IPS-18a (cell line): ENCODE measurements around the gene NOTCH4.

Source experiments
- H3K27ac ChIP-seq: one replicate; pipeline ENCODE4 v1.5.1; 2013; ENCODE audit warnings: low read length
- H3K27me3 ChIP-seq: one replicate; pipeline ENCODE4 v1.6.1; 2013; ENCODE audit warnings: mild to moderate bottlenecking, low read length; ENCODE audit not compliant: control insufficient read depth, insufficient read depth
- H3K36me3 ChIP-seq: one replicate; pipeline ENCODE4 v1.6.1; 2013; ENCODE audit warnings: low read depth, low read length; ENCODE audit not compliant: control insufficient read depth
- H3K4me1 ChIP-seq: one replicate; pipeline ENCODE4 v1.6.1; 2013; ENCODE audit warnings: low read depth, low read length; ENCODE audit not compliant: control insufficient read depth
- H3K4me3 ChIP-seq: one replicate; pipeline ENCODE4 v1.5.1; 2013; ENCODE audit warnings: low read length
- H3K9ac ChIP-seq: one replicate; pipeline ENCODE4 v1.6.1; 2013; ENCODE audit warnings: mild to moderate bottlenecking, low read length, moderate library complexity
- H3K9me3 ChIP-seq: one replicate; pipeline ENCODE4 v1.6.1; 2013; ENCODE audit warnings: low read depth, low read length; ENCODE audit not compliant: control insufficient read depth

The NOTCH4 gene

DNA sequence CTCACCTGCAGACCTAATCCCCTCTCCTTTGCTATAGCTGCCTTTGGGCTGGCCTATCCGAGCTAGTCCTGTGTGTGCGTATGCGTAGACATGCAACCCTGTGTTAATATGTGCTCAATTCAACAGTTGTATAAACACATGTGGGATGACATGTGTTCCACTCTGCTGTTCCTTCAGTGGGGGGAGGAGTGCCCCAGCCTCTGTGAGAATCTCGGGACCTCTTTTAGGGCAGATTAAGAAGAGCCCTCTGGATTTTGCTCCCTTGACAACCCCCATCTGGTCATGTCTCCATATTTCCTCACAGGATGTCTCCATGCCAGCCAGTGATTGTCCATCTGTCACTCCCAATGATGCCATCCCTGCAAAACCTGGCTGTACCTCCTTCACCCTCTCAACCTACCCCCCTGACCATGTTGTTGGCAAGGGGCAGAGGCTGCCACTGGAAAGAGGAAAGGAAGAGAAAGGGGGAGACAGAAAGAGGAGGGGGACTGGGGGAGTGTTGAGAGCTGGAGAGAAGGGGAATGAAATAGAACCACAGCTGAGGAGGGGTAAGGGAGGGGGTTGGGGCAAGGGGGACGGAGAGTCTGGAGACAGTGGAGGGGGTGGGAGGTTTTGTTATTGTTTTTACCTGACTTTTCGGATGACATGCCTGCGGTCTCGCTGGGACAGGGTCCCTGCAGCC lies 72.5 kb downstream of the NOTCH4 start:
- no peaks in the 10 kb centered on the region for H3K9me3 ChIP-seq
- H3K9ac ChIP-seq: no peak overlapping the region
- H3K4me3 ChIP-seq: peak overlapping the region; percentile 47
- H3K4me1 ChIP-seq: peaks cover 27% of the 10 kb centered on the region
- H3K36me3 ChIP-seq: peaks cover 5% of the 10 kb centered on the region
- H3K27me3 ChIP-seq: peaks cover 35% of the 10 kb centered on the region
- no peak overlapping the region for H3K27ac ChIP-seq

DNA sequence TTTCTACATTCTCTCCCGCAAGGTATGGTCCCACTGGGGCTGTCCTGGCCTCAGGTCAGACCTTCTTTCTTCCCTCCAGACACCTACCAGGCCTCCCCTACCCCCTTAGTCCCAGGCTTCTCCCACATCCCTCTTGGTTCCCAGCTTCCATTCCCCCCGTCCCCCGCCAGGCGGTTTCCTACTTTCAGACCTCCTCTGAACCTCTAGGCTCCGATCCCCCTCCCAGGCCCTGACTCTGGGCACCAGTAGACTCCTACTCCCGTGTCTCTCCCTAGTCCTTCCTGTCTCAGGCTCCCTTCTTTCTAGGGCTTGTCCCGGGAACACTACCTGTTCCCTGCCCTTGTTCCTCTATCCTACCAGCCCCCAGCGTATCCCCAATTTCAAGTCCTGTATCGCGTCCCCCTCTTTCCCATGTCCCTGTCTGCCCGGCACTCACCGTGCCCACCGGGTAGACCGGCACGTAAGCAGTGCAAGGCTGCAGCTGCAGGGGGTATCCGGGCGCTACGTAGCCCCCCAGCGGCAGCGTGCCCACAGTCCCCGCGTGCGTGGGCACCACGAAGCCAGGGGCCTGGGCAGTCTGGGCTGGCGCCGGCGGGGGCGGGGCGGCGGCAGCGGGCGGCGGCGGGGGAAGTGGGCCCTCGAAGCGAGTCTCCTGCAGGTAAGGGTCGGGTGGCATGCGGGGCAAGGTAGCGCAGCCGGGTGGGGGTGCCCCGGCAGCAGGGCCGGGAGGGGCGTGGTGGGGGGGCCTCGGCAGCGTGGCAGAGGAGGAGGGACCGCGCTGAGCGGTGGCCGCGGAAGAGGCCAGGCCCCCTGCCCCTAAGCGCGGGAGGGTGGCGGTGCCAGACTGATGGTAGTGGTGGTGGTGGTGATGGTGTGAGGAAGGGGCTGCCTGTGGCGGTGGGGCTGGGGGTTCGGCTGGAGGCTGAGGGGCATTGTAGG lies 73.7 kb downstream of the NOTCH4 start:
- Histone ChIP-seq H3K9ac (no peak overlapping the region), H3K27ac (no peak overlapping the region), H3K36me3 (no peaks in the 10 kb centered on the region), H3K4me1 (peaks cover 27% of the 10 kb centered on the region), H3K4me3 (peak overlapping the region; percentile 47), H3K27me3 (peaks cover 35% of the 10 kb centered on the region), H3K9me3 (no peaks in the 10 kb centered on the region)

DNA sequence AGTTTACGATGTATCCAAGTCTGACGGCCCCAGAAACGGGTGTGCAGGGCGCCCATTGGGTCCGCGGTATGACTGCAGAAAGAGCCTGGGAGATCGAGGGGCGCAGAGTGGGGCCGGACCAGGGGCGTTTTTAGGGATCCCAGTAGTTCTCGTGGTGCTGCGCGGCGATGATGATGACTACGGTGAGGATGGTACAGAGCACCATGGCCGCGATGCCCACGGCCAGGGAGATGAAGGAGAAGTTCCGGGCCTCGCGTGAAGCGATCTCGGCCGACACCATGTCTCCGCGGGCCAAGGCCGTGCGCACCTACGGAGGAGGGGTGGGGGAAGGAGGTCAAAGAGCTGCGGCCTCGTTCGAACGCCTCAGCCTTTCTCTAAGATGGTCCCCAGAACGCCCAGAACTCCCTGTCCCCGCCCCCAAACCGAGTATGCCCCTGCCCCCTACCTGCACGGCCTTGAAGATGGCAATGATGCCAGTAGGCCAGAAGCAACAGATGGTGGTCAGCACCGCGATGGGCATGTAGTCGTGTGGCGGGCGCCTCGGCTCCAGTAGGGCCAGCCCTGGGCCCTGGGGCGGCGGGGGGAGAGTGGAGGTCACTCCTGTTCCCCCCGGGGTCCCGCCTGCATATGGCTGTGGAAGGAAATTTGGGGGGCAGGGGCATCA lies 74.6 kb downstream of the NOTCH4 start:
- Histone ChIP-seq H3K4me1 (peaks cover 24% of the 10 kb centered on the region), H3K9me3 (no peaks in the 10 kb centered on the region), H3K27me3 (peaks cover 35% of the 10 kb centered on the region), H3K4me3 (no peak overlapping the region), H3K9ac (no peak overlapping the region), H3K36me3 (no peaks in the 10 kb centered on the region), H3K27ac (no peak overlapping the region)

DNA sequence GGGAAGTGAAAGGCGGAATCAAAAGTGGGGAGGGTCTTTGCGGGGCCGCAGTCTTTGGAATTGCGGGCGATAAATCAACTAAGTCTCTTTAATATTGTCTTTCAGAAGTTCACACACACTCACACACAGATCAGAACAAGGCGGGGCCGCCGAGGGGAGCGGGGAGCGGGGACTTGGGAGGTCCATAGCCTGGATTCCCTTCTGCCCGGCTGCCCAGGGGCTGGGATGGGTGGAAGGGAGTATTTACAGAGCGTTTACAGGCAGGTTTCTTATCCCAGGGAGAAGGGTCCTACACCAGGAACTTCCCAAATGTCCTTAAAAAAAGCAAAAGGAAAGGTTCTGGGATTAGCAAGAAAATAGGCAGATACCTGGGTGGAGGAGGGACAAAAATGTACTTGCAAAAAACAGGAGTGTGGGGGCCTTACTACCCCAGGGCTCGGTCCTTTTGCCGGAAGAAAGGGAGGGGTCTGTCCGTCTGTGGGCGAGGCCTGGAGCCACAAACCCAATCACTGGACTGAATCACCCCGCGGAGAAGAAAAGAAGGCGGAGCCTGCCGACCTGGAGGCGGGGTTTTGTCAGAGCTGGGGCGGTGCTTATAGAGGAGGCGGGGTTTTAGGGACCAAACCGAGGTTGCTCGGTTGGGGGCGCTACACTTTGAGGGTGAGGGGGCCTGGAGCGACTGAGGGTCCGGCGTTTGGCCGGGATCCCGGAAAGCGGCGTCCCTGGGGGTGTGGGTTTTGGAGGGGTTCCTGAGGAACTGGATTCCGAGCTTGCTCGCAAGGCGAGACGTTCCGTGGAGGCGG lies 75.4 kb downstream of the NOTCH4 start:
- H3K4me1 ChIP-seq: peaks cover 24% of the 10 kb centered on the region

DNA sequence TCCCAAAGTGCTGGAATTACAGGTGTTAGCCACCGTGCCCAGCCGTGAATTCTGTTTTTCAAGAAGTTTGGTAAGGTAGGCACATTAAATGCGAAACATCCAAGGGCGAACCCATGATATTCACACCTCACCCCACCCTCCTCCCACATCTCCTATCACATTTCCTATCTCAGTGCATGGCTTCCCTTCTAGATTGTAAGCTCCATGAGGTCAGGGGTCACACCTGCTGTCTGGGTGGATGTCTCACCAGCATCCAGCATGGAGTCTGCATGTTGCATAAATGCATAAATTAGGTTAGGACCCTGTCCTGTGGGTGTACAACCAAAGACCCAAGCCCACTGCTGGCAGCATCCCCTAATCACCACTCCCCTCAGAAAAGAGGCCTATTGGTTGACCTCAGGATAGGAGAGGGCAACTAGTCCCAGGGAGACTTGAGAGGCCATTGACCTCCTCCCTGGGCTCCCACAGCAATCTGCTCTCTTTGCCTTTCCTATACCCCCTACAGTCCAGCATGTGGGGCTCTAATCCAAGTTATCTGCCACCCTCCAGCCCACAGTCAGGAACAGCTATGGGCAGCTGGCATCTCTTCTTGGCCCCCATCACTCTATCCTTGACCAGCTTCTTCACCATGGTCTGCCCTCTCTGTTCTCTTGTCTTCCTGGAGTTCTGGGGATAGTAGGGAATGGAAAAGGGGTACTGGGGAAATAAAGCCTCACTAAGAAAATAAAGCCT lies 76.3 kb downstream of the NOTCH4 start:
- Histone ChIP-seq H3K9ac (no peak overlapping the region), H3K36me3 (no peaks in the 10 kb centered on the region), H3K4me3 (no peak overlapping the region), H3K27ac (no peak overlapping the region), H3K9me3 (no peaks in the 10 kb centered on the region), H3K27me3 (peaks cover 28% of the 10 kb centered on the region), H3K4me1 (peaks cover 18% of the 10 kb centered on the region)

More for the DNA sequence above, 75.4 kb downstream of the NOTCH4 start:
- Histone ChIP-seq H3K9ac (no peak overlapping the region), H3K4me3 (no peak overlapping the region), H3K36me3 (no peaks in the 10 kb centered on the region), H3K27me3 (peaks cover 35% of the 10 kb centered on the region), H3K27ac (no peak overlapping the region), H3K9me3 (no peaks in the 10 kb centered on the region)

DNA sequence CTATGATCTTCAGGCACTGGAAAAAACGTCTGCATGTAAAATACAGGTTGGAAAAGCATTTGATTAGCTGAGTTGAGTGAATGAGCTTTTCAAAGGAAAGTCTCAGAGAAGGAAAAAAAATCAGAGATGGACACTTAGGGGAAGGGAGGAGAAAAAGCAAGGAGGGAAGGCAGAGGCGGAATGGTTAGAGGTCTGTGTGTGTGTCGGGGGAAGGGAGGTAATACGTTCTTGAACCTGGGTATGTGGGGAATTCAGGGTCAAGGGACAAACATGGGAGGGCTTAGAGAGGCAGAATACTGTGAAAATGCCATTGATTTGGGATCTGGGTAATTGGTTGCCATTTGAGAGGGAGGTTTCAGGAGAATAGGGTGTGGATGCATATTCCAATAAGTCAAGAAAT lies 77.2 kb downstream of the NOTCH4 start:
- Histone ChIP-seq H3K27ac (no peak overlapping the region), H3K9ac (no peak overlapping the region), H3K9me3 (no peaks in the 10 kb centered on the region), H3K27me3 (peaks cover 21% of the 10 kb centered on the region), H3K36me3 (no peaks in the 10 kb centered on the region), H3K4me3 (no peak overlapping the region), H3K4me1 (peaks cover 12% of the 10 kb centered on the region)

DNA sequence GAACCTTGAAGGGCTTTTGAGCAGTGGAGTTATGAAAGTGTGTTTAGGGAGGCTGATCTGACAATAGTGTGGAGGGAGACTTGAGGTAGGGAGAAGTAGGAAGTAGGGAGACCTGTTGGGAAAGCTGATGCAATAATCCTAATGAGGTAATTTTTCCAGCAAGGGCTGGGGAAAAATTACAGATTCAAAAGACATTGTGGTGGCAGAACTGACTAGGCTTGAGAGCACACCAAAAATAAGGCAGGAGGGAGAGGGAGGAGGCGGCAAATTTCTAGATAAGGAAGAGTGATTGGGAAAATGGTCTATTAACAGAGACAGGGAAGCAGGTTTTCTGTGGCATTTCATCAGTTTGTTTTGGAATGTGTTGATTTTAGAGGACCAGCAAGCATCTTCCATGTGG lies 77.6 kb downstream of the NOTCH4 start:
- H3K27ac ChIP-seq: no peak overlapping the region
- H3K9me3 ChIP-seq: no peaks in the 10 kb centered on the region
- no peak overlapping the region for H3K9ac ChIP-seq
- H3K36me3 ChIP-seq: no peaks in the 10 kb centered on the region
- peaks cover 19% of the 10 kb centered on the region for H3K27me3 ChIP-seq
- H3K4me3 ChIP-seq: no peak overlapping the region
- peaks cover 9% of the 10 kb centered on the region for H3K4me1 ChIP-seq
